Medulla oblongata (tissue), 1 donor: ENCODE measurements around the gene AP4M1.

Source experiments
- DNase-seq: peaks from one replicate; pipeline ENCODE4 v3.0.0-alpha.2; 2015; ENCODE audit errors: extremely low spot score

The AP4M1 gene

DNA sequence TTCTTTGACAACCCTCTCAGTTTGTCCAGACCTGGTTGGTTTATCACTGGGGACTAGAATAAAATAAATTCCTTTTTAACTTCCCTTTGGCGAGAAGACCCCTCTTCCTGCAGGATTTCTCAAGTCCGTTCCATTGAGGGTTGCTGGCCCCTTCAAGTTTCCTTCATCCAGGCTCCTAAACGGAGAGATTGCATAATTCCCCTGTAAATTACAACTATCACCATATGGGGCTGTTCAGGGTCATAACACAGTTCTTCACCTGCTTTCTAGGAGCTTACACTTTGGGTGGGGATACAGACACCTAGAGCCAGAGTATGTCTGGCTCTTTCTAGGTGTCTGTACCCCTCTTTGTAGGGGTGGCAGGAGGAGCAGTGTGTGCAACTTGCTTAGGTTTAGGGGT is 15.9 kb upstream of the AP4M1 start:
- no peak for DNase-seq

GRCh38 chr7:100087055-100087750 is 14.2 kb upstream of the AP4M1 start:
- no peak for DNase-seq

DNA sequence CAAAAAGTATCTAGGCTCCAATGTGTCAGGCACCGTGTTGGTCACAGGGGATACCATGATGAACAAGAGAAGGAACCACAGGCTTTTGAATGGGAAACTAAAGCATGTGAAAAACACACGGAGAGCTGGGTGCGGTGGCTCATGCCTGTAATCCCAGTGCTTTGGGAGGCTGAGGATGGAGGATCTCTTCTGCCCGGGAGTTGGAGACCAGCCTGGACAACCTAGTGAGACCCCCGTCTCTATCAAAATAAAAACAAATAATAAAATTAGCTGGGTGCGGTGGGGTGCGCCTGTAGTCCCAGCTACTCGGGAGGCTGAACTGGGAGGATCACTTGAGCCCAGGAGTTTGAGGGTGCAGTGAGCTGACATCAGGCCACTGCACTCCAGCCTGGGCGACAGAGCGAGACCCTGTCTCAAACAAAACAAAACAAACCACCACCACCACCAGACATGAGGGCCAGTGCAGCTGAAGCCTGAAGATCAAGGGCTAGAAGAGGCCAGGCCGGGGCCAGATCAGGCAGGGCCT is 13.3 kb upstream of the AP4M1 start:
- no peak for DNase-seq

- DNase-seq = peak; percentile 69
Measured at GRCh38 chr7:100088621-100089457, 12.6 kb upstream of the AP4M1 start, which contains the start of gene COPS6. COPS6 (plus strand) TSS chr7:100088969; CDS start chr7:100088991, 22 bp downstream.

- no peak for DNase-seq
Measured at GRCh38 chr7:100089458-100090196, 11.8 kb upstream of the AP4M1 start.

DNA sequence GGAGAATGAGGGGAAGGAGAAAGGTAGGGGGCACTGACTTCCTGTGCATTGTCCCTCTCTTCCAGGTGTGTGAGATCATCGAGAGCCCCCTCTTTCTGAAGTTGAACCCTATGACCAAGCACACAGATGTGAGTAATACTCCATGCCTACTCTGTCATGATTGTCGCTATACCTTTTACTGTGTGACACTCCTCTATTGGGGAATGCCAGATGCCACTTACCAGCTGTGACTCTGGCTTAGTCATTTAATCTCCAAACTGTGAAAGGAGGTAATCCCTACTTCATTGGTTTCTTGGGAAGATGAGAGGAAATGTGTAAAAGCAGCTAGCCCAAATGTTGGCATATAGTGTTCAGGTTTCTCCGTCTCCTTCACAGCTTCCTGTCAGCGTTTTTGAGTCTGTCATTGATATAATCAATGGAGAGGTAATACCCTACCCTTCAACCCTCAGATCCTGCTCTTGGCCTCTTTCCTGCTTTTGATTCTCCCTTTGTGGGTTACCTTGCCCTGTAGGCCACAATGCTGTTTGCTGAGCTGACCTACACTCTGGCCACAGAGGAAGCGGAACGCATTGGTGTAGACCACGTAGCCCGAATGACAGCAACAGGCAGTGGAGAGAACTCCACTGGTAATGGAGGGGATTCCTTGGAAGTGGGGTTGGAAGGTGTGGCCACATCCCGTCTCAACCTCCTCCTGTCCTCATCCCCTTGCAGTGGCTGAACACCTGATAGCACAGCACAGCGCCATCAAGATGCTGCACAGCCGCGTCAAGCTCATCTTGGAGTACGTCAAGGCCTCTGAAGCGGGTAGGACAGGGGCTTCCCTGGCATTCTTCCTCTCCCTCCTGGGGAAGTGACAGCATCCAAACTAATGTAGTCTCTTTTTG is 10.7 kb upstream of the AP4M1 start:
- no peak for DNase-seq

- DNase-seq = no peak
Measured at GRCh38 chr7:100091411-100092181, 9.8 kb upstream of the AP4M1 start.

GRCh38 chr7:100093054-100093453 is 8.4 kb upstream of the AP4M1 start:
- DNase-seq = no peak

DNA sequence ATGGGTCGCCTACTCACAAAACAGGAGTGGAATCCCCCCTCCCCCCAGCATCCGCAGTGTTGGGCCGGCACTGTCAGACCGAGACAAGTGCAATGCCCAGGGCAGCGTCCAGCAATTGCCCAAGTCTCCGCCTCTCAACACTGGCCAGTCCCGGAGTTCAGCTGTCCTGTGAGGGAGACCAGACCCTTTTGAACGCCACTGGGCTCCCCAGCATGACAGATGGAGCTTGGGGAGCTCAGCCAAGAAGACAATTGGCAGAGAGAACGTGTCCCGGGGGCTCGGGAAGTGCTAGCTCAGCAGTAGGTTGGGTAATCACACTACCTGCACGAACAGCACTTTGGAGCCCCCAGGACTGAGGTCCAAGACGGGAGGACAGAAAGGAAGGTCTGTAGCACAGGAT is 7.9 kb upstream of the AP4M1 start:
- no peak for DNase-seq

GRCh38 chr7:100093925-100094486 is 7.4 kb upstream of the AP4M1 start:
- DNase-seq = no peak

DNA sequence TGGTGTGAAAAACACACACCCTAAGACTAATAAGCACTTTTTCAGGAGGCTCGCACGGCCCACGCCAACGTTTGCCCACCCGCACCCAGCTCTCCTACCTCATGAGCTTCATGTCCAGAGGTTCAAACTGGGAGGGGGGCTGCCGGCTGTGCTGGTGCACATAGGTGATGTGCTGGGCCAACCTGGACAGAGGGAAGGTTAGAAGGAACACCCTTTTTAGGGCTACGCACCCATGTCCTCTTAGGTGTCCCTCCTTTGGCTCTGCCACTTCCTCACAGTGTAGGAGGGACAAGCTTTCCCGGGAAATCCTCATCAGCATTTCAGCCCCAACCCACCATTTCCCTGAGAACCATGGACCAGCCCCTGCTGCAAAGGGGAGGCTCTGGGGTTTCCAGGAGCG is 6.2 kb upstream of the AP4M1 start:
- DNase-seq = no peak

GRCh38 chr7:100095704-100096103 is 5.7 kb upstream of the AP4M1 start:
- DNase-seq = no peak

- DNase-seq = no peak
Measured at GRCh38 chr7:100098913-100099312, 2.5 kb upstream of the AP4M1 start.

GRCh38 chr7:100099452-100099851 is 2.0 kb upstream of the AP4M1 start:
- DNase-seq = no peak

GRCh38 chr7:100100420-100101015 is 925 bp upstream of the AP4M1 start:
- DNase-seq = peak; percentile 94

DNA sequence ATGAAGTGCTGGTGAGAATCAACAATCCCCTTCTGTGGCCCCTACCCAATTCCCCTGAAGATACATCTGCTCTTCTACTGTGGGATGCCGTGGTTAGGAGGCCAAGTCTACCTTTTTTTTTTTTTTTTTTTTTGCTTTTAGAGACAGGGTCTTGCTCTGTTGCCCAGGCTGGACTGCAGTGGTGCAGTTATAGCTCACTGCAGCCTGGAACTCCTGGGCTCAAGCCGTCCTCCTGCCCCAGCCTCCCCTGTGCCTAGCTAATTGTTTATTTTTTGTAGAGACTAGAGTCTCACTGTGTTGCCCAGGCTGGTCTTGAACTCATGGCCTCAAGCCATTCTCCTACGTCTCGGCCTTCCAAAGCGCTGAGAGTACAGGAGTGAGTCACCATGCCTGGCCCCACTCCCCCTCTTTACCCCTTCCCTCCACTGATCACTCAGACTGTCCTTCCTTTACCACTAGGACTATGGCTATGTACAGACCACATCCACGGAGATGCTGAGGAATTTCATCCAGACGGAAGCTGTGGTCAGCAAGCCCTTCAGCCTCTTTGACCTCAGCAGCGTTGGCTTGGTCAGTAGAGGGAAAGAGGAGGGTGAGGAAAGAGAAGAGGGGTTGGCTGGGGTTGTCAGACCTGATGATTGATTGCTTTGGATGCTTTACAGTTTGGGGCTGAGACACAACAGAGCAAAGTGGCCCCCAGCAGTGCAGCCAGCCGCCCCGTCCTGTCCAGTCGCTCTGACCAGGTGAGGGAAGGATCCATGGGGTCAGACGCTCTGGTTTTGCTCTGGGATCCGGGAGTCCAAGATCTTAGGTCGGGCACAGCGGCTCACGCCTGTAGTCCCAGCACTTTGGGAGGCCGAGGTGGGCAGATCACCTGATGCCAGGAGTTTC is 1.8 kb downstream of the AP4M1 start:
- no peak for DNase-seq

DNA sequence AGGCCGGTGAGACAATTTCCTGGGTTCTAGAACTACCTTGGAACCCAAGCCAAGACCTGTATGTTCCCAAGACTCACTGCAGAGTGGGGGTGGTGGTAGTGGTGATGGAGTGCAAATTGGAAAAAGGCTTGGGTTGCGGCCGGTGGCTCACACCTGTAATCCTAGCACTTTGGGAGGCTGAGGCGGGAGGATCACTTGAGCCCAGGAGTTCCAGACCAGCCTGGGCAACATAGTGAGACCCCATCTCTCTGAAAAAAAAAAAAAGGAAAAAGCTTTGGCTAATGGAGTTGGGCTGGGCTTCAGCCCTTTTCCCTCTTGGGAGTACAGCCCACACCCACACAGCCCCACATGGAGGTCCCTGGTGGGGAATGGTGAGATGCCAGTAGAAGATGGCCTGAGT is 4.1 kb downstream of the AP4M1 start:
- DNase-seq = no peak

GRCh38 chr7:100106633-100107032 is 5.2 kb downstream of the AP4M1 start:
- DNase-seq = no peak
